Bladder microvascular endothelial cell (primary cell): ENCODE data around the gene CFAP74. TPM values are rescaled to one million over a fixed set of nuclear protein-coding genes. Genes with fewer than 3 reads are reported as not detected.

Experiments
- total RNA-seq: library from RNA; depleted of rRNA; stranded (reverse); fragments of >200 nt; gene quantifications from 2 replicates; pipeline ENCODE4 v1.2.3, GENCODE V29; 2014

The CFAP74 gene, protein sequence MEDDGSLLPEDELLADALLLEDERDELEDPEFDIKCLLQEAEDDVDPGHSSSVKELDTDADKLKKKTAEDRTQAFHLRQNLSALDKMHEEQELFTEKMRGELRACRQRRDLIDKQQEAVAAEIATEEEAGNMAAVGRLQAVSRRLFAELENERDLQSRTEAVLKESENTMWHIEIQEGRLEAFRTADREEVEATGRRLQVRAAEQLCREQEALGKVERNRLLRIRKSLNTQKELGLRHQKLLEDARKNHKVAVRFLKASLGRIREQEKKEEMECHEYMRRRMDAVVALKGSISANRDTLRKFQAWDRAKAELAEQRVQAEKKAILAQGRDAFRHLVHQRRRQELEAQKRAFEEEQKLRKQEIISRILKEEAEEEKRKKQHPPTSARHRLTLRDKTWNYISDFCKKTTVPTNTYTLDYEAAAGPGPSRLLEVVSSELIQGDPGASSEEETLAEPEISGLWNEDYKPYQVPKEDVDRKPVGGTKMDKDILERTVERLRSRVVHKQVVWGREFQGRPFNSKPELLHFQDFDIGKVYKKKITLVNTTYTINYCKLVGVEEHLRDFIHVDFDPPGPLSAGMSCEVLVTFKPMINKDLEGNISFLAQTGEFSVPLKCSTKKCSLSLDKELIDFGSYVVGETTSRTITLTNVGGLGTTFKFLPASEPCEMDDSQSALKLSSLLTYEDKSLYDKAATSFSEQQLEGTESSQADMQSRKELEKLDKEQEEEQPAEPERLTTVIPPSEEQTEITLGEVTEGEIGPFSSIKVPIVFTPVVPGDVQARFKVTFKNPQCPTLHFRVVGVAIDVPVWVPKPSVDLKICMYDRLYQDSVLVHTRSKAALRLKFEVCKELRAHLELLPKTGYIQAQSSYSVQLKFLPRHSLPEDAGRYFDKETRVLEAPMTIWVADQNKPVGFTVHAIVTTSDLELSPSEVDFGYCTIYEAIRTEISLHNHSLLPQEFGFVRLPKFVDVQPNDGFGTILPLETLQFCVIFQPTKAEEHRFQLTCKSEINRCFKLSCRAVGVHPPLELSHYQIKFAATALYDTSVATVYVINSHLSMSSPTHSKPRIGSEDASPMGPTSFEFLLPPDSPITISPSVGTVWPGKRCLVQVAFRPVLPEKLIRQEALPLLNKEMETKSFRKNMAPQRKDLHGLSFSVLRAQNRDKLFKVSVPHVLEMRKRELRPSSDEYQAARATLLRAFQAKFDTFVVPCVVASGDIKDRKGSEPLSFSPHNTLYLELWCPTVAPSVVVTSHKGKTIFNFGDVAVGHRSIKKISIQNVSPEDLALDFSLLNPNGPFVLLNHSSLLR (N-terminal part only)
- not detected in 2 replicates for total RNA-seq

GRCh38 chr1:2003541-2004131 is at the start of gene CFAP74:
Gene CFAP74, minus strand, starts transcription at chr1:2003786. Its CDS starts 12,830 bp downstream, at chr1:1990956.

DNA sequence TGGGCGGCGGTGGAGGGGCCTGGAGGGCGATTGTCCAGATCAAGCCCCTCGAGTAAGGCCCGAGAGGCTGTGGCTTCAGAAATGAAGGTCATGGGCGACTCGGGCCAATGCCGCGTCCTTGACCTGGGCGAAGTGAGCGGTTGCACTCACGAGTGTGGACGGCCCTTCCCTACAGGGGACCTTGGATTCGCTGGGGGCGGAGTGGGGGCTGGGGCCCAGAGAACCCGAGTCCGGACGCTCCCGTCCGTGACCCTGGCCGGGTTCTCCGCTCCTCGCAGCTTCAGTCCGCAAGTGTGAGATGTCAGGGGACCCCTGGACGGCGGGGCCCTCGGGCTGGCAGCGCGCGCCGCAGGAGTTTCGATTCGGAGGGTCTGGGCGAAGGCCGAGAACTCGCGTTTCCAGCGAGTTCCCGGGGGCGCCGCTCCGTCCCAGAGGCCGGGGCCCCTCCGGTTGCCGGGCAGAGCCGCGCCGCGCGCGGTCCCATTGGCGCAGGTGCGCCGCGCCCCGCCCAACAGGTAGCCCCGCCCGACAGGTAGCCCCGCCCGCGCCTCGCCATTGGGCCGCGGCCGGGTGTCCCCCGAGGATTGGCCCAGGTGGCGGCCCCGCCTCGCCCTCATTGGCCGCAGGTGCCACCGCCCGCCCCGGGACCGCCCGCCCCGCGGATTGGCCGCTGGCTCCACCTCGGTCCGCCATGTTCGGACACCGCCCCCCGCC is 46.3 kb upstream of the CFAP74 start, which contains the start of gene PRKCZ:
PRKCZ (plus strand) TSS at position 694 of the 714 bp plus-strand sequence. CDS start 220 bp downstream, outside the sequence.

GRCh38 chr1:2019172-2019543 is 15.6 kb upstream of the CFAP74 start, which contains the start of gene GABRD:
Gene GABRD, plus strand, starts transcription at chr1:2019345. Its CDS starts 79 bp downstream, at chr1:2019424.

DNA sequence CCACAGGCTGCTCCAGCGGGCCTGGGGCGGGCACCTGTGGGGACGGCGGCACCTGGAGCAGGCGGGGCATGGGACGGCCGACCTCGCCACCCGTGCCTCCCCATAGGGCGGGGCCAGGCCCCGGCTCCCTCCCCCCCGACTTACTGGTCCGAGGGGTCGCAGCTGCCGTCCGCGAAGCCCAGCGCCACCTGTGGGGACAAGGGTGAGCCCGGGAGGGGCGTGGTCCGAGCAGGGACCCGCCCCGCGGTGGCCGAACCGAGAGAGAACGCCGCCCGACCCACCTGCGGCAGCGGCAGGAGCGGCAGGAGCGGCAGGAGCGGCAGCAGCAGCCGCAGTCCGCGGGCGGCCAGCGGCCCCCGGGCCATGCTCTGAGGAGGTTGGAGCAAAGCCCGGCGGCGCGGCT is 84.7 kb downstream of the CFAP74 start, which contains the start of gene TMEM52:
TMEM52 (minus strand) TSS at position 379 of the 403 bp plus-strand sequence; CDS start at position 365, 14 bp downstream.

GRCh38 chr1:1914971-1915692 is 88.5 kb downstream of the CFAP74 start, which contains the start of gene CALML6:
Gene CALML6, plus strand, starts transcription at chr1:1915260. Its CDS starts 21 bp downstream, at chr1:1915281.

GRCh38 chr1:1890506-1891348 is 112.9 kb downstream of the CFAP74 start, which contains the start of gene GNB1:
Gene GNB1, minus strand, starts transcription at chr1:1891087. Its CDS starts 65,634 bp downstream, at chr1:1825453.

Other genes with a start within 250 kb of the CFAP74 start
- gene NADK, start 225.3 kb downstream of the CFAP74 start, total RNA-seq, result 39.2 and 75.2 TPM in 2 replicates
- gene GNB1, start 112.7 kb downstream of the CFAP74 start, total RNA-seq, result 78.7 and 202 TPM in 2 replicates
- gene CALML6, start 88.5 kb downstream of the CFAP74 start, total RNA-seq, result 0.06 and 0.32 TPM in 2 replicates
- 0.13 TPM in 1 of 2 replicates, not detected in the other for gene TMEM52, start 84.5 kb downstream of the CFAP74 start, total RNA-seq
- gene GABRD, start 15.6 kb upstream of the CFAP74 start, total RNA-seq, result 0.13 and 0.81 TPM in 2 replicates
- gene PRKCZ, start 46.6 kb upstream of the CFAP74 start, total RNA-seq, result 1.6 and 28.6 TPM in 2 replicates
- gene FAAP20, start 191.0 kb upstream of the CFAP74 start, total RNA-seq, result 12.2 and 15.7 TPM in 2 replicates
- 15.5 and 28.3 TPM in 2 replicates for gene SKI, start 224.5 kb upstream of the CFAP74 start, total RNA-seq